ENCODE measurements around the gene SEC23IP.
"Not testable (repeated sequence)": the region's sequence is repeated elsewhere in the genome, so short reads cannot be mapped to it uniquely, and the experiment has no call there.

SEC23IP gene

DNA sequence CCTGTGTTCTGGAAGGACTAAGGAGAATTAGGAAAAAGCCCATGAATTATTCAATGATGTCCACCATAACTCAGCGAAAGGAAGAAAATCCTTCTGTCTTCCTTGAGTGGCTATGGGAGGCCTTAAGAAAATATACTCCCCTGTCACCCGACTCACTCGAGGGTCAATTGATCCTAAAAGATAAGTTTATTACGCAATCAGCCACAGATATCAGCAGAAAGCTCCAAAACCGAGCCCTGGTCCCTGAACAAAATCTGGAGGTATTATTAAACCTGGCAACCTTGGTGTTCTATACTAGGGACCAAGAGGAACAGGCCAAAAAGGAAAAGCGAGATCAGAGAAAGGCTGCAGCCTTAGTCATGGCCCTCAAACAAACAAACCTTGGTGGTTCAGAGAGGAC, 6.5 kb upstream of the SEC23IP start:
- H3K27me3 ChIP-seq (ENCODE audit: control insufficient read depth, insufficient read depth, low read length); H3K36me3 ChIP-seq (ENCODE audit: control insufficient read depth, insufficient read depth, low read length); H3K4me3 ChIP-seq (ENCODE audit: low read depth, low read length); H3K4me1 ChIP-seq (ENCODE audit: control insufficient read depth, insufficient read depth, low read length); H3K27ac ChIP-seq (ENCODE audit: low read depth, low read length); H3K9ac ChIP-seq (ENCODE audit: low read length); H3K9me3 ChIP-seq (ENCODE audit: control insufficient read depth, insufficient read depth, low read depth, low read length): not testable (repeated sequence)

DNA sequence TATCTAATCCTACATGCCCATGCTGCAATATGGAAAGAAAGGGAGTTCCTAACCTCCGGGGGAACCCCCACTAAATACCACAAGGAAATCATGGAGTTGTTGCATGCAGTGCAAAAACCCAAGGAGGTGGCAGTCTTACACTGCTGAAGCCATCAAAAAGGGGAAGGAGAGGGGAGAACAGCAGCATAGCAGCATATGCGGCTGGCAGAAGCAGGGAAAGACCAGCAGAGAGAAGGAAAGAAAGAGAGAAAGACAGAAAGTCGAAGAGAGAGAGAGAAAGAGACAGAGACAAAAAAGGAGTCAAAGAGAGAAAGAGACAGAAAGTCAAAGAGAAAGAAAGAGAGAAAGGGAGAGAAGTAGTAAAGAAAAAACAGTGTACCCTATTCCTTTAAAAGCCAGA, 3.8 kb upstream of the SEC23IP start:
- not testable (repeated sequence) for H3K4me3 ChIP-seq (ENCODE audit: low read depth, low read length); H3K27me3 ChIP-seq (ENCODE audit: control insufficient read depth, insufficient read depth, low read length); H3K9me3 ChIP-seq (ENCODE audit: control insufficient read depth, insufficient read depth, low read depth, low read length); H3K4me1 ChIP-seq (ENCODE audit: control insufficient read depth, insufficient read depth, low read length); H3K36me3 ChIP-seq (ENCODE audit: control insufficient read depth, insufficient read depth, low read length); H3K27ac ChIP-seq (ENCODE audit: low read depth, low read length); H3K9ac ChIP-seq (ENCODE audit: low read length)

- not testable (repeated sequence) for H3K27me3 ChIP-seq (ENCODE audit: control insufficient read depth, insufficient read depth, low read length); H3K9ac ChIP-seq (ENCODE audit: low read length); H3K27ac ChIP-seq (ENCODE audit: low read depth, low read length)
Measured at GRCh38 chr10:119889201-119889600, 3.3 kb upstream of the SEC23IP start.

DNA sequence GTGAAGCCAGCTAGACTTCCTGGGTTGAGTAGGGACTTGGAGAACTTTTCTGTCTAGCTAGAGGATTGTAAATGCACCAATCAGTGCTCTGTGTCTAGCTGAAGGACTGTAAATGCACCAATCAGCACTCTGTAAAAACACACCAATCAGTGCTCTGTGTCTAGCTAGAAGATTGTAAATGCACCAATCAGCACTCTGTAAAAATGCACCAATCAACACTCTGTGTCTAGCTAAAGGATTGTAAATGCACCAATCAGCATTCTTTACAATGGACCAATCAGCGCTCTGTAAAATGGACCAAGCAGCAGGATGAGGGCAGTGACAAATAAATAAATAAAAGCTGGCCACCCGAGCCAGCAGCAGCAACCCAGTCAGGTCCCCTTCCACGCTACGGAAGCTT, 2.2 kb upstream of the SEC23IP start:
- not testable (repeated sequence) for H3K27ac ChIP-seq (ENCODE audit: low read depth, low read length); H3K4me3 ChIP-seq (ENCODE audit: low read depth, low read length); H3K9me3 ChIP-seq (ENCODE audit: control insufficient read depth, insufficient read depth, low read depth, low read length)

More at GRCh38 chr10:119889201-119889600, 3.3 kb upstream of the SEC23IP start:
- not testable (repeated sequence) for H3K4me3 ChIP-seq (ENCODE audit: low read depth, low read length); H3K9me3 ChIP-seq (ENCODE audit: control insufficient read depth, insufficient read depth, low read depth, low read length); H3K4me1 ChIP-seq (ENCODE audit: control insufficient read depth, insufficient read depth, low read length); H3K36me3 ChIP-seq (ENCODE audit: control insufficient read depth, insufficient read depth, low read length)

DNA sequence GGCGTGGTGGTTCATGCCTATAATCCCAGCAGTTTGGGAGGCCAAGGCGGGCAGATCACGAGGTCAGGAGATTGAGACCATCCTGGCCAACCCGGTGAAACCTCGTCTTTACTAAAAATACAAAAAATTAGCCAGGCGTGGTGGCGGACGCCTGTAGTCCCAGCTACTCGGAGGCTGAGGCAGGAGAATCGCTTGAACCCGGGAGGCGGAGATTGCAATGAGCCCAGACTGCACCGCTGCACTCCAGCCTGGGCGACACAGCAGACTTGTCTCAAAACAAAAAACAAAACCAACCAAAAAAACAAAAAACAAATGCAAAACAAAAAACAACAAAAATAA, 712 bp upstream of the SEC23IP start:
- Histone ChIP-seq H3K9ac (ENCODE audit: low read length) (peak overlapping the region; percentile 94), H3K27ac (ENCODE audit: low read depth, low read length) (peak overlapping the region; percentile 49), H3K4me3 (ENCODE audit: low read depth, low read length) (peak overlapping the region; percentile 86), H3K36me3 (ENCODE audit: control insufficient read depth, insufficient read depth, low read length) (peaks cover 15% of the 10 kb centered on the region)
- not testable (repeated sequence) for H3K4me1 ChIP-seq (ENCODE audit: control insufficient read depth, insufficient read depth, low read length); H3K9me3 ChIP-seq (ENCODE audit: control insufficient read depth, insufficient read depth, low read depth, low read length); H3K27me3 ChIP-seq (ENCODE audit: control insufficient read depth, insufficient read depth, low read length)

More for the DNA sequence above, 2.2 kb upstream of the SEC23IP start:
- not testable (repeated sequence) for H3K9ac ChIP-seq (ENCODE audit: low read length); H3K27me3 ChIP-seq (ENCODE audit: control insufficient read depth, insufficient read depth, low read length); H3K4me1 ChIP-seq (ENCODE audit: control insufficient read depth, insufficient read depth, low read length)
- peaks cover 10% of the 10 kb centered on the region for H3K36me3 ChIP-seq (ENCODE audit: control insufficient read depth, insufficient read depth, low read length)

DNA sequence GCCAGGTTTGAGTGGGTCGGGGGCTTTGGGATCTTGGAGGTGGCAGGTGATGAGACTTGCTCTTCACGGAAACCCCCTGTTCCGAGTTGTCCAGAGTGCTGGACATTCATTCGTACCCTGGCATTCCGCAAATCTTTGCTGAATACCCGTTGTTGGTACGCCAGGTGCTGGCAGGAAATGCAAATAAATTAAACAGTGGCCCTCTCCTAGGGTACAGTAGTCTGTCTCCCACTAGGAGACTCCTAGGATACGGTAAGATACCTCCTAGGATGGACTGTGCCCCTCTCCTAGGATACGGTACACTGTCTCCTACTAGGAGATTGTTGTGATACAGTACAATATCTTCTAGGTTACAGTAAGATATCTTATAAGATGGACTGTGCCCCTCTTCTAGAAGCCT, 544 bp downstream of the SEC23IP start:
- H3K4me3 ChIP-seq (ENCODE audit: low read depth, low read length): peak overlapping the region; percentile 86
- peak overlapping the region; percentile 94 for H3K9ac ChIP-seq (ENCODE audit: low read length)
- no peaks in the 10 kb centered on the region for H3K27me3 ChIP-seq (ENCODE audit: control insufficient read depth, insufficient read depth, low read length)
- peaks cover 5% of the 10 kb centered on the region; the same call in 1 of the 2 replicates for H3K4me1 ChIP-seq (ENCODE audit: control insufficient read depth, insufficient read depth, low read length)
- H3K27ac ChIP-seq (ENCODE audit: low read depth, low read length): peak overlapping the region; percentile 70; the same call in 1 of the 2 replicates
- no peaks in the 10 kb centered on the region for H3K9me3 ChIP-seq (ENCODE audit: control insufficient read depth, insufficient read depth, low read depth, low read length)
- peaks cover 16% of the 10 kb centered on the region for H3K36me3 ChIP-seq (ENCODE audit: control insufficient read depth, insufficient read depth, low read length)

DNA sequence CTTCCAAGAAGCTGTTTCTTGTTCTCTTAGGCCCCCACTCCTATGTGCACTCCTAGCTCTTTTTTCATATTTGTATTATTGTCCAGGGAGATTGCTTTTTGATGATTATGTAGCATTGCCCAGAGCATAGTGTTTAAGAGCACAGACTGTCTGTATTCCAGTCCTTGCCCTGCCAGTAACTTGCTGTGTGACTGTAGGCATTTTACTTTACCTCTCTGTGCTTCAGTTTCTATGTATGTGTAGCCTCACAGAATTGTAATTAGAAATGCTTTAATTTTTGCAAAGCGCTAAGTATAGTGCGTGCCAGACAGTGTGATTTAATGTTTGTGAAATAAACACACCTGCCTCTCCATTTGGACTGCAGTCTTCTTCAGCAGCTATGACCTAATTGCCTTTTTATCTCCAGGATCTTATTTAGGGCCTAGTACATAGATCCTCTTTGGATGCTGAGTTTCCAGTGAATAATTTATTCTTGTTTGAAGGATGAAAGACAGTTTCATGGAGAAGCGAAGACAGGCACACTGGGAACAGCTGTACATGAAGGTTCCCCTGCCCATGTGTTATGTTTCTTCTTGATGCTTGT, 1.4 kb downstream of the SEC23IP start:
- H3K27ac ChIP-seq (ENCODE audit: low read depth, low read length): no peak overlapping the region
- peaks cover 5% of the 10 kb centered on the region; the same call in 1 of the 2 replicates for H3K4me1 ChIP-seq (ENCODE audit: control insufficient read depth, insufficient read depth, low read length)
- peak overlapping the region; percentile 86 for H3K4me3 ChIP-seq (ENCODE audit: low read depth, low read length)
- no peak overlapping the region for H3K9ac ChIP-seq (ENCODE audit: low read length)
- no peaks in the 10 kb centered on the region for H3K27me3 ChIP-seq (ENCODE audit: control insufficient read depth, insufficient read depth, low read length)
- no peaks in the 10 kb centered on the region for H3K9me3 ChIP-seq (ENCODE audit: control insufficient read depth, insufficient read depth, low read depth, low read length)
- peaks cover 25% of the 10 kb centered on the region for H3K36me3 ChIP-seq (ENCODE audit: control insufficient read depth, insufficient read depth, low read length)

GRCh38 chr10:119896061-119896655, 3.6 kb downstream of the SEC23IP start:
- H3K27ac ChIP-seq (ENCODE audit: low read depth, low read length): no peak overlapping the region
- H3K4me3 ChIP-seq (ENCODE audit: low read depth, low read length): no peak overlapping the region
- H3K9me3 ChIP-seq (ENCODE audit: control insufficient read depth, insufficient read depth, low read depth, low read length): no peaks in the 10 kb centered on the region
- H3K9ac ChIP-seq (ENCODE audit: low read length): no peak overlapping the region
- peaks cover 5% of the 10 kb centered on the region; the same call in 1 of the 2 replicates for H3K4me1 ChIP-seq (ENCODE audit: control insufficient read depth, insufficient read depth, low read length)
- peaks cover 43% of the 10 kb centered on the region for H3K36me3 ChIP-seq (ENCODE audit: control insufficient read depth, insufficient read depth, low read length)
- no peaks in the 10 kb centered on the region for H3K27me3 ChIP-seq (ENCODE audit: control insufficient read depth, insufficient read depth, low read length)

- Histone ChIP-seq H3K36me3 (ENCODE audit: control insufficient read depth, insufficient read depth, low read length) (peaks cover 47% of the 10 kb centered on the region), H3K4me1 (ENCODE audit: control insufficient read depth, insufficient read depth, low read length) (peaks cover 5% of the 10 kb centered on the region; the same call in 1 of the 2 replicates), H3K4me3 (ENCODE audit: low read depth, low read length) (no peak overlapping the region), H3K27me3 (ENCODE audit: control insufficient read depth, insufficient read depth, low read length) (no peaks in the 10 kb centered on the region), H3K9ac (ENCODE audit: low read length) (no peak overlapping the region), H3K27ac (ENCODE audit: low read depth, low read length) (no peak overlapping the region), H3K9me3 (ENCODE audit: control insufficient read depth, insufficient read depth, low read depth, low read length) (no peaks in the 10 kb centered on the region)
Measured at GRCh38 chr10:119896937-119897770, 4.6 kb downstream of the SEC23IP start.

DNA sequence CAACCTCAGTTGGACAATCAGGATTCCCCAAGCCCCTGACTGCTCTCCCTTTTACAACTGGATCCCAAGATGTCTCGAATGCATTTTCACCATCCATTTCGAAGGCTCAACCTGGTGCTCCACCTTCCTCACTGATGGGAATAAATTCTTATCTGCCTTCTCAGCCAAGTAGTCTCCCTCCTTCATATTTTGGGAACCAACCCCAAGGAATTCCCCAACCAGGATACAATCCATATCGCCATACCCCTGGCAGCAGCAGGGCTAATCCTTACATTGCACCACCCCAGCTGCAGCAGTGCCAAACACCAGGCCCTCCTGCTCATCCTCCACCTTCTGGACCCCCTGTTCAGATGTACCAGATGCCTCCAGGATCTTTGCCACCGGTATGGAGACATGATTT, 6.0 kb downstream of the SEC23IP start:
- Histone ChIP-seq H3K9me3 (ENCODE audit: control insufficient read depth, insufficient read depth, low read depth, low read length) (no peaks in the 10 kb centered on the region), H3K36me3 (ENCODE audit: control insufficient read depth, insufficient read depth, low read length) (peaks cover 60% of the 10 kb centered on the region), H3K4me1 (ENCODE audit: control insufficient read depth, insufficient read depth, low read length) (peaks cover 5% of the 10 kb centered on the region; the same call in 1 of the 2 replicates), H3K4me3 (ENCODE audit: low read depth, low read length) (no peak overlapping the region), H3K27ac (ENCODE audit: low read depth, low read length) (no peak overlapping the region), H3K9ac (ENCODE audit: low read length) (no peak overlapping the region), H3K27me3 (ENCODE audit: control insufficient read depth, insufficient read depth, low read length) (no peaks in the 10 kb centered on the region)

DNA sequence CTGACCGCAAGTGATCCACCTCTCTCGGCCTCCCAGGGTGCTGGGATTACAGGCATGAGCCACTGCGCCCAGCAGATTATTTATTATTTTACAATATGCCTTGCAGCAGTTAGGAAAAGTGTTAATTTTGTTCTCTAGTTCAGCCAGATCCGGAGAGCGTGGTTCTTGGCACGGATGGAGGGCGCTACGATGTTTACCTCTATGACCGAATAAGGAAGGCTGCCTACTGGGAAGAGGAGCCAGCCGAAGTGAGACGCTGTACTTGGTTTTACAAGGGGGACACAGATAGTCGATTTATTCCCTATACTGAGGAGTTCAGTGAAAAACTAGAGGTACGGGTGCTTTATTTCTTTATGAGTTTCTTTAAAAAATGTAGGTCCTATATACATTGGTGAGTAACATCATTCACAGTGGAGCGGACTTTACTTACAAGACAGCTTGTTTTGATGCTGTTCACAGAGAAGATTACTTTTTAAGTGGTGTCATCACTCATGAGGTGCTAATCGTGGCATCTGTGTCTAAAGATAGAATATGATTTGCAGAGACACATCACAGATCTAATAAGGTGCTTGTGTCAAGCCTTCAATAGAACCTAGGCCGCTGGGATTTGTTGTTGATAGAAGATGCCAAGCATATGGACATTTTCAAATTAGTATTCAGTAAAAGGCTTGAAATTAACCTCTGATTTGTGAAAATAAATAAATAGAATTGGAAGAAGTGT, 11.6 kb downstream of the SEC23IP start:
- no peak overlapping the region for H3K9ac ChIP-seq (ENCODE audit: low read length)
- H3K4me3 ChIP-seq (ENCODE audit: low read depth, low read length): no peak overlapping the region
- no peaks in the 10 kb centered on the region for H3K27me3 ChIP-seq (ENCODE audit: control insufficient read depth, insufficient read depth, low read length)
- H3K36me3 ChIP-seq (ENCODE audit: control insufficient read depth, insufficient read depth, low read length): peaks cover 84% of the 10 kb centered on the region
- H3K27ac ChIP-seq (ENCODE audit: low read depth, low read length): no peak overlapping the region
- H3K4me1 ChIP-seq (ENCODE audit: control insufficient read depth, insufficient read depth, low read length): no peaks in the 10 kb centered on the region
- H3K9me3 ChIP-seq (ENCODE audit: control insufficient read depth, insufficient read depth, low read depth, low read length): no peaks in the 10 kb centered on the region

All from HUES6 (cell line).